DND-41 (cell line): Measurements from ENCODE around the gene TTC17.

ENCODE experiments used
- CTCF ChIP-seq: IDR thresholded peaks from 2 replicates; pipeline ENCODE4 v1.5.1; 2012; ENCODE audit warnings: borderline replicate concordance, low read length, moderate library complexity, mild to moderate bottlenecking; ENCODE audit not compliant: poor library complexity, severe bottlenecking; ENCODE audit errors: extremely low read depth
- EZH2 ChIP-seq: IDR thresholded peaks from 3 replicates; pipeline ENCODE4 v1.6.1; 2012; ENCODE audit warnings: borderline replicate concordance, low read depth, mild to moderate bottlenecking, moderate library complexity, low read length, inconsistent platforms; ENCODE audit not compliant: severe bottlenecking

GRCh38 chr11:43504316-43504950 lies 145.7 kb downstream of the TTC17 start:
- TF ChIP-seq CTCF (peak; percentile 37), EZH2 (no peak)
